ENCODE results near the gene PTPN2. TPM values are rescaled to one million over a fixed set of nuclear protein-coding genes. Genes with fewer than 3 reads are reported as not detected.

The PTPN2 gene
- total RNA-seq, 4 donors from 2014 or later = 22.9 to 57.6 (median 37.5) TPM

DNA sequence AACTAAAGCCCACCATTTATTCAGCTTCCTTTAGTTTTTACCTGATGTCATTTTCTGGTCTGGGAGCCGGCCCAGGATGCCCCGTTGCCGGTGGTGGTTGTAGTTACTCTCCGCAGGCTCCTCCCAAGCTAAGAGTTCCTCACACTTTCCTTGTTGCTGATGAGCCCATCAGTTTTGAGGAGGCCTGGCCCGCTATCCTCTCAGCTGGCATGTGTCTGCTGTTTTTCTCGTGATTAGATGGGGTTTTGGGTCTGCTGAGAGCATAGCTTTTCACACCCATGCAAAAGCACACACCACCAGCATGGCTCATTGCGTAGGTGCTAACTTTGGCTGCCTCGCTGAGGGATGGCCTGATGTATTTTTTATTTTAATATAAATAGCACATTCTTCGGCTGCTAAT lies 109.1 kb downstream of the PTPN2 start:
- H3K27ac ChIP-seq = no peak overlapping the region
- TF ChIP-seq, protein P1, sequence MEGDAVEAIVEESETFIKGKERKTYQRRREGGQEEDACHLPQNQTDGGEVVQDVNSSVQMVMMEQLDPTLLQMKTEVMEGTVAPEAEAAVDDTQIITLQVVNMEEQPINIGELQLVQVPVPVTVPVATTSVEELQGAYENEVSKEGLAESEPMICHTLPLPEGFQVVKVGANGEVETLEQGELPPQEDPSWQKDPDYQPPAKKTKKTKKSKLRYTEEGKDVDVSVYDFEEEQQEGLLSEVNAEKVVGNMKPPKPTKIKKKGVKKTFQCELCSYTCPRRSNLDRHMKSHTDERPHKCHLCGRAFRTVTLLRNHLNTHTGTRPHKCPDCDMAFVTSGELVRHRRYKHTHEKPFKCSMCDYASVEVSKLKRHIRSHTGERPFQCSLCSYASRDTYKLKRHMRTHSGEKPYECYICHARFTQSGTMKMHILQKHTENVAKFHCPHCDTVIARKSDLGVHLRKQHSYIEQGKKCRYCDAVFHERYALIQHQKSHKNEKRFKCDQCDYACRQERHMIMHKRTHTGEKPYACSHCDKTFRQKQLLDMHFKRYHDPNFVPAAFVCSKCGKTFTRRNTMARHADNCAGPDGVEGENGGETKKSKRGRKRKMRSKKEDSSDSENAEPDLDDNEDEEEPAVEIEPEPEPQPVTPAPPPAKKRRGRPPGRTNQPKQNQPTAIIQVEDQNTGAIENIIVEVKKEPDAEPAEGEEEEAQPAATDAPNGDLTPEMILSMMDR (IDR thresholded peaks at IDR 0.05) = no peak
- no peak for TF ChIP-seq POLR2A (IDR thresholded peaks at IDR 0.05)
- H3K27me3 ChIP-seq = no peaks in the 10 kb centered on the region
- no peak for DNase-seq
- no peak overlapping the region for H3K4me3 ChIP-seq
- intact Hi-C loops (cut with DNase I; ENCODE audit: low total_unique reads) = no loop called here
- no peaks in the 10 kb centered on the region for H3K4me1 ChIP-seq
- H3K36me3 ChIP-seq = no peaks in the 10 kb centered on the region
- no peaks in the 10 kb centered on the region for H3K9me3 ChIP-seq

DNA sequence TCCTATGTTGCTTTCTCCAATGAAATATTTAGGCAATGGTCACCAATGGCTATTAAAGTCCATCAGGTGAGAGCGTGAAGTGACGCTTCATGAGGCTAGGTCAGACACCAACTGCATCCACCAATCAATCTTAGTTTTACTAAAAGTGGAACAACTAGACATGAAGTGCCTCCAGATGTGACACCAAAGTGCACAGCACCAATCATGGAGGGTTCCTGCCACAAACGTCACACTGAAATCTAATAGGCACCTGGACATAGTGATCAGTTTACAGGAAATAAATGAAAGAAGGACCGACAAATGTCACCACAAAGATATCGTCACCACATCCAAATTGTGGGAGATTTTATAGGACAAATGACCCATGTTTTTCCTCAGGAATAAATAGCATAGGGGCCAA lies 110.7 kb downstream of the PTPN2 start:
- no peaks in the 10 kb centered on the region for H3K4me1 ChIP-seq
- H3K27ac ChIP-seq = no peak overlapping the region
- no peak overlapping the region for H3K4me3 ChIP-seq
- DNase-seq = no peak
- H3K27me3 ChIP-seq = no peaks in the 10 kb centered on the region
- TF ChIP-seq, protein P1 (IDR thresholded peaks at IDR 0.05) = no peak
- TF ChIP-seq POLR2A (IDR thresholded peaks at IDR 0.05) = no peak
- no peaks in the 10 kb centered on the region for H3K36me3 ChIP-seq
- no peaks in the 10 kb centered on the region for H3K9me3 ChIP-seq
- intact Hi-C loops (cut with DNase I; ENCODE audit: low total_unique reads) = no loop called here

GRCh38 chr18:12772111-12772510 lies 111.9 kb downstream of the PTPN2 start:
- TF ChIP-seq, protein P1 (IDR thresholded peaks at IDR 0.05) = no peak
- TF ChIP-seq POLR2A (IDR thresholded peaks at IDR 0.05) = no peak
- intact Hi-C loops (cut with DNase I; ENCODE audit: low total_unique reads) = no loop called here
- Histone ChIP-seq H3K4me3 (no peak overlapping the region), H3K27me3 (no peaks in the 10 kb centered on the region), H3K4me1 (no peaks in the 10 kb centered on the region), H3K27ac (no peak overlapping the region), H3K36me3 (no peaks in the 10 kb centered on the region), H3K9me3 (no peaks in the 10 kb centered on the region)
- no peak for DNase-seq

DNA sequence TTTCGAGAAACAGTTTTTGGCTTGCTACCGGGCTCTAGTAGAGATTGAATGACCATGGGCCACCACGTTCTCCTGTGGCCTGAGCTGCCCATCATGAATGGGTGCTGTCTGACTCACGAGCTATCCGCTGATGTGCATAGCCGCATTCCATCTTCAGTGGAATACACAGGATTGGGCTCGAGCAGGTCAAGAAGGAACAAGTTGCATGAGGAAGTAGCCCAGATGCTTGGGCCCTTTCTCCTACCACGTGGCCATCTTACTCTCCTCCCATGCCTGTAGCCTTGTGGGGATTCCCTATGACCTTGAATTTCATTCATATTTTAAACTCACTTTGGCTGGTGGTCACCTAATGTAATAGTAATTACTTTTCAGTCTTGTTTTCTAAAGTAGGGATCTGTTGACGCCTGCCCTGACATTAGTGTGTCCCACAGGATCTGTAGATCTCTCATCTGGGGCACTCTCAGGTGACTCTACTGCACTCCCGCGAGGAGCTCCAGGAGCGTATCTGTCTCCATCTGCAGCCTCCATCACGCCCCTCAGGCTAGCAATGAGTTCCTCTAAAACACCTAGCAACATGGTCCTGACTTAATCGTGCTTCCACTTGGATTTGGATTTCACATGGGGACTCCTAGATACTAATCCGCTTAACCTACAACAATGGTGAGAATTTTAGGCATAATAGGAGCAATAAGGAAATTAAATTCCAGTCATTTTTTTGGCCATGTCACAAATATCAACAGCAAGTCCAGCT lies 113.4 kb downstream of the PTPN2 start:
- H3K27ac ChIP-seq = no peak overlapping the region
- DNase-seq = no peak
- H3K27me3 ChIP-seq = no peaks in the 10 kb centered on the region
- H3K36me3 ChIP-seq = no peaks in the 10 kb centered on the region
- H3K4me3 ChIP-seq = no peak overlapping the region
- TF ChIP-seq POLR2A (IDR thresholded peaks at IDR 0.05) = no peak
- TF ChIP-seq, protein P1 (IDR thresholded peaks at IDR 0.05) = no peak
- intact Hi-C loops (cut with DNase I; ENCODE audit: low total_unique reads) = no loop called here
- H3K4me1 ChIP-seq = no peaks in the 10 kb centered on the region
- no peaks in the 10 kb centered on the region for H3K9me3 ChIP-seq

DNA sequence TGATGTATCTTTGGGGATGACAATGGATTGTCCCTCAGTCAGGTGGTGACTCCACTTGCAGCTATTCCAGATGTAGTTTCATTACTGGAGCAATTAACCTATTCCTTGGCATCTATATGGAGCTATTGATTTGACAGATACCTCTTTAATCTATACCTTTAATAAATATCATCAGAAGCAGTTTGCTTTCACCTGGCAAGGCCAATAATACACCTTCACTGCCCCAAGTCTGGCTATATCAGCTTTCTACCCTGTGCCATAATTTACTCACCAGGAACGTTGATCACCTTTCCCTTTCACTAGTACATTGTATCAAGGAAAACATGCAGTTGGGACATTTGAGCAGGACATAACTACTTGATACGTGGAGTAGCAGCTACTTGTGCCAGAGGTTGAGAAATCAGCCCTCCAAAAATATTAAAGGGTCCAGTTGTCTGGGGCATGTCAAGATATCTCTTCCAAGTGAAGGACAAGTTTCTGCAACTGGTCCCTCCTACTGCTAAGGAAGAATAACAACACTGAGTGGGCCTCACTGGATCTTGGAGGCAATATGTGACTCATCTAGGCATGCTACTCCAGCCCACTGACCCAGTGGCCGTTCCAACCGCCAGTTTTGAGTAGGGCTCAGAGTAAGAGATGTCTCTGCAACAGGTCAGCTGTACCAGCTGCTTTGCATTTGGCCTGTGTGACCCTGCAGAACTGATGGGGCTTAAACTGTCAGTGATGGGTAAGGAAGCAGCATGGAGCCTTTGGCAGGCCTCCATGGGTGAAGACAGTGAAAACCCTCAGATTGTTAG lies 114.2 kb downstream of the PTPN2 start:
- DNase-seq = no peak
- H3K4me1 ChIP-seq = no peaks in the 10 kb centered on the region
- TF ChIP-seq, protein P1 (IDR thresholded peaks at IDR 0.05) = no peak
- no peak for TF ChIP-seq POLR2A (IDR thresholded peaks at IDR 0.05)
- intact Hi-C loops (cut with DNase I; ENCODE audit: low total_unique reads) = no loop called here
- no peak overlapping the region for H3K27ac ChIP-seq
- no peaks in the 10 kb centered on the region for H3K36me3 ChIP-seq
- no peaks in the 10 kb centered on the region for H3K27me3 ChIP-seq
- no peaks in the 10 kb centered on the region for H3K9me3 ChIP-seq
- no peak overlapping the region for H3K4me3 ChIP-seq

Data from uterus (tissue), 4 donors.